ENCODE results near the gene AXL.

The AXL gene

DNA sequence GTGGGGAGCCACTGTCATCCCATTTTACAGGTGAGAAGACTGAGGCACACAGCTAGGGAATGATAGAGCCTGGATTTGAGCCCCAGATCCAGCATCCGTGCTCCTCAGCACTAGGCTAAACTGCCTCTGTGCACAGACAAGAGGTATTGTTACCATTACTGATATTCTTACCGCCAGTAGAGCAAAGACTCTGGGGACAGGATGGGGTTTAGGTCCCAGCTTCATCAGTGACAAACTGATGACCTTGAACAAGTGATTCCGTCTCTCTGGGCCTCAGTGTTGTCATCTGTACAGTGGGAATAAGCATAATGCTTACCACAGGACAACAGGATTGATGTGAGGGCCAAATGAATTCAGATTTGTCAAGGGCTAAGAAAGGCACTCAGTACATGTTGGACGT lies 16.5 kb downstream of the AXL start:
- no peak for DNase-seq (ENCODE audit: low read depth in 2 of 2)

DNA sequence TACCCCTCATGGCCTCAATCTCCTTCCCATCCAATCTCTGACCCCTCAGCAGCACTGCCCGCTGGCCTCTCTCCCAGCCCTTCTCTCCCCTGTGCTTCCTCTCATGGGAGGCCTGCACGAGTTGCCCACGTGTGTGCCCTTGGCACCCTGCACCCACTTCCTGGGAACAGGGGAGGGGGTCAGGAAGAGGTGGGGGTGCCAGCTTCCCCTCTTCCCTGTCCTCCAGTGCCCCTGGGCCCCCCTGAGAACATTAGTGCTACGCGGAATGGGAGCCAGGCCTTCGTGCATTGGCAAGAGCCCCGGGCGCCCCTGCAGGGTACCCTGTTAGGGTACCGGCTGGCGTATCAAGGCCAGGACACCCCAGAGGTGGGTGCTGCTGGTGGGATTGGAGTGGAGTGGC lies 19.2 kb downstream of the AXL start:
- no peak for DNase-seq (ENCODE audit: low read depth in 2 of 2)

DNA sequence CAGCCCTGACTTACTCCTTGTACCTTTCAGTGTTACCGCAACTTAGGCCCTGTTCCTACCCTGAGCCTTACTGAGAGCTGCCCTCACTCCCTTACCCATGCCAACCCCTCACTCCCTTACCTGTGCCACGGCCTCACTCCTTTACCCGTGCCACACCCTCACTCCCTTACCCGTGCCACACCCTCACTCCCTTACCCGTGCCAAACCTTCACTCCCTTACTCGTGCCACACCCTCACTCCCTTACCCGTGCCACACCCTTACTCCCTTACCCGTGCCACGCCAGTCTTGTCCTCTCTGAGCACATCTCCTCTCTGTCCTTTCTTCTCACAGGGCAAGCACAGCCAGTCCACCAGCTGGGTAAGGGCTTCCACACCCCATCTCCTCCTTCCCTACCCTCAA lies 20.3 kb downstream of the AXL start:
- DNase-seq (ENCODE audit: low read depth in 2 of 2) = no peak

DNA sequence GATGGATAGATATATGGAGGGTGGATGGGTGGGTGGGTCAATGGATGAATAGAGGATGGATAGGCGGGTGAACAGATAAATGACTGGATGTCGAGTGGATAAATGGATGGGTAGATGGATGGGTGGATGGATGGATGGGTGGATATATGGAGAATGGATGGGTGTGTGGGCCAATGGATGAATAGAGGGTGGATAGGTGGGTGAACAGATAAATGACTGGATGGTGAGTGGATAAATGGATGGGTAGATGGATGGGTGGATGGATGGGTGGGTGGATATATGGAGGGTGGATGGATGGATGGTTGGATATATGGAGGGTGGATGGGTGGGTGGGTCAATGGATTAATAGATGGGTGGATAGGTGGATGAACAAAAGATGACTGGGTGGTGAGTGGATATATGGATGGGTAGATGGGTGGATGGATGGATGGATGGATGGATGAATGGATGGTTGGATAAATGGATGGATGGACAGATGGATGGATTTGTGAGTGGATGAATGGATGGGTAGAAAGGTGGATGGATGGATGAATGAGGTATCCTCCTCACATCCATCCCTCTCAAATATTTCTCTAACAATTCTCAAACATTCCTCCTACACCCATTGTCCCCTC lies 21.0 kb downstream of the AXL start:
- DNase-seq (ENCODE audit: low read depth in 2 of 2) = no peak

DNA sequence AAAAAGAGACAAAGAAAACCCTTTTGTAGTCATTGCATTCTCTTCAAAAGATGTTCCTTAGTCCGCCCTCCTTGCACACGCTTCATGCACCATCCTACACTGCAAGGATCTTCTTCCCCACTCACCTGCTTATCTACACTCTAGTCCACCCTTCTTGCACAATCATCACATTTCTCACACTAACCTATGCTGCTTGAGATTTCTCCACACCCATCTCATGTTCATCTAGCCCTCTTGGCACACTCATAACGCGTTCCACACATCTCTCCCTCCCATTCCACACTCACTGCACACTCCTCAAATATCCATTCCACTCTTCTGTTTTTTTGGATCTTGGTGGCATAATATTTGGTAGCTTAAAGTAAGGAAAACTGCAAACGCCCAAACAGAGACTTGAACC lies 22.8 kb downstream of the AXL start:
- DNase-seq (ENCODE audit: low read depth in 2 of 2) = no peak

DNA sequence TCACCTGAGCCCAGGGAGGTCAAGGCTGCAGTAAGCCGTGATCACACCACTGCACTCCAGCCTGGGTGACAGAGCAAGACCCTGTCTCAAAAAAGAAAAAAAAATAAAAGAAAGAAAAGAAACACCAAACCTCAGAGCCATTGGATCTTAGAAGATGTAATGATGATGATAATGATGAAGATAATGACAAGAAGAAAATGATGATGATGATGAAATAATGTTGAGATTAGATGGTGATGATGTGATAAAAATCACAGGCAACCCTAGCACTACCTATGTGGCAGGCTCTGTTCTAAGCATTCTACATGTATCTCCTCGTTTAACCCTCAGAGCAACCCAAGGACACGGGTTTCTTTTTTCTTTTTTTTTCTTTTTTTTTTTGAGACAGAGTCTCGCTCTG lies 25.1 kb downstream of the AXL start:
- DNase-seq (ENCODE audit: low read depth in 2 of 2) = no peak

DNA sequence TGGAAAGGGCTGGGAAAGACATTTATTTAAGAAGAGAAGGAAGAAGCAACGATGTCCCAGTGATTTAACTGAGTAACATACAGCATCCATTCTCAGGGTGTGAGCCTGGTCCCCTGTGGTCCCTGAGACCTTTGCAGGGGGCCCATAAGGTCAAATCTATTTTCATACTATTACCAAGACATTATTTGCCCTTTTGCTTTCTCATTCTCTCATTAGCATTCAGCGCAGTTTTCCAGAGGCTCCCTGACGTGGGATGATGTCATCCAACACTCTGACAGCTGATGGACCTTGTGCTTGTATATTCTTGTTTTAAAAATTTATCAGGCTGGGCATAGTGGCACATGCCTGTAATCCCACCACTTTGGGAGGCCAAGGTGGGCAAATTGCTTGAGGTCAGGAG lies 26.8 kb downstream of the AXL start:
- DNase-seq (ENCODE audit: low read depth in 2 of 2) = no peak

DNA sequence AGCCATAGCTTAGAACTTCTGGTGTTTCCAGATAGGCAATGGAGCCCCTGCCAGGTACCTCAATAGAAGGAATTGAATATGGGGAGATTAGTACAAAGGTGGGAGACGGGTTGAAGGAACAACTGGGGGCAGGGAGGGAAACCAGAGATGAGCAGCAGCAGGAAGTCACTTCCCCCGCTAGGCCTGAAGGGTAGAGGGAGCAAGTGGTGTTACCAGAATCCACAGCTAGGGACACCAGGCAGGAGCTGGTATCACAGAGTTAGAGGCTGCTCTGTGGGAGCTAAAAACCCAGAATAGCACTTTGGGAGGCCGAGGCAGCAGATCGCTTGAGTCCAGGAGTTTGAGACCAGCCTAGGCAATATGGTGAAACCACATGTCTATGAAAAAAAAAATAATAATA lies 29.9 kb downstream of the AXL start:
- DNase-seq (ENCODE audit: low read depth in 2 of 2) = no peak

DNA sequence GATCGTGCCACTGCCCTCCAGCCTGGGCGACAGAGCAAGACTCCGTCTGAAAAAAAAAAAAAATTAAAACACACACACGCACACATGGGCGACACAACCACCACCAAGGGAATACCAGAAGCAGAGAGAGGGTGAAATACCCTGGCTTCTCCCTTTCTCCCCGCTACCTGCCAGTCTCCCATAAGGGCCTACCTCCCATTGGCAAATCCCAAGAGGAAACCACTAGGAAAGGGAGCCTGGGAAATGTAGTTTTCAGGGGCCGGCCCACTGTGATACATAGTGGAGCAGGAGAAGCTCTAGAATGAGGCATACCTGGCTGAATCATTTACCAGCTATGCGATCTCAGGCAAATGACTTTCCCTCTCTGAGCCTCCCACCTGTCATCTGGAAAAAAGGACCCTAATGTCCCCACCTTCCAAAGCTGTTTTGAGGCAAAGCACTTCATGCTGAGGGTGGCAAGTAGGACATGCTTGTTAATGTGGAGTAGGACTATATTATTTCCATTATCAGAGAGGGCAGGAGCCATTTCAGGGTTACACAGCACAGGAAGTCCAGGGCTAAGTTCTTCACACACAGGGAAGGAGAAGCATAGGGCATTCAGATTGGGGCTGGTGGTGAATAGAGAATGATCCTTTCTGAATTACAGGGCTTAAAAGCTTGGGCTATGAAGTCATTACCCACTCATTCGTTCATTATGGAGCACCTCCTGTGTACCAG lies 30.8 kb downstream of the AXL start:
- DNase-seq (ENCODE audit: low read depth in 2 of 2) = no peak

DNA sequence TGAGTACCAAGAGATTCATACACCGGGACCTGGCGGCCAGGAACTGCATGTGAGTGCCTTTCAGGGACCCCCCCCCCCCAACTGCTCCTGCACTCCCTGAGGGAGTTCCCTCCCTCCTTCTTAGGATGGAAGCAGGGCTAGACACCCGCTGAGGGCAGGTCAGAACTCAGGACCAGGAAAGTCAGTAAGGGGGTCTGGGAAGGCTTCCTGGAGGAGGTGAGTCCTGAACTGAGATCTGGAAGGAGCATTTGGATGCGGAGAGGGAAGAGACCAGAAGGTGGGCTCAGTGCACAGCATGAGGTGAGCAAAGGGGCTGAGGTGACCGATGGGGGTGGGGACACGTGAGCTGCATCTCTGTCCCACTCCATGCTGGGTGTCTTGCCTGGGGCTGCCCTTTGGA lies 34.6 kb downstream of the AXL start:
- no peak for DNase-seq (ENCODE audit: low read depth in 2 of 2)

DNA sequence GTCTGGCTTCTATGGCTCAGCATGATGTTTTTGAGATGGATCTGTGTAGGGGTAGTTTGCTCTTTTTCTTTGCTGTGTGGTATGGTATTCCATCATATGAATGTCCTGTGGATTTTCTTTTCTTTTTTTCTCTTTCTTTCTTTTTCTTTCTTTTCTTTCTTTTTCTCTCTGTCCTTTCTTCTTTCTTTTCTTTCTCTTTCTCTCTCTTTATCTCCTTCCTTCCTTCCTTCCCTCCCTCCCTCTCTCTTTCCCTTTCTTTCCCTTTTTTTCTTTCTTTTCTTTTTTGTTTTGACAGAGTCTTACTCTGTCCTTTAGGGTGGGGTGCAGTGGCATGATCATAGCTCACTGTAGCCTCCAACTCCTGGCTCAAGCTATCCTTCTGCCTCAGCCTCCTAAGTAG lies 36.1 kb downstream of the AXL start:
- no peak for DNase-seq (ENCODE audit: low read depth in 2 of 2)

DNA sequence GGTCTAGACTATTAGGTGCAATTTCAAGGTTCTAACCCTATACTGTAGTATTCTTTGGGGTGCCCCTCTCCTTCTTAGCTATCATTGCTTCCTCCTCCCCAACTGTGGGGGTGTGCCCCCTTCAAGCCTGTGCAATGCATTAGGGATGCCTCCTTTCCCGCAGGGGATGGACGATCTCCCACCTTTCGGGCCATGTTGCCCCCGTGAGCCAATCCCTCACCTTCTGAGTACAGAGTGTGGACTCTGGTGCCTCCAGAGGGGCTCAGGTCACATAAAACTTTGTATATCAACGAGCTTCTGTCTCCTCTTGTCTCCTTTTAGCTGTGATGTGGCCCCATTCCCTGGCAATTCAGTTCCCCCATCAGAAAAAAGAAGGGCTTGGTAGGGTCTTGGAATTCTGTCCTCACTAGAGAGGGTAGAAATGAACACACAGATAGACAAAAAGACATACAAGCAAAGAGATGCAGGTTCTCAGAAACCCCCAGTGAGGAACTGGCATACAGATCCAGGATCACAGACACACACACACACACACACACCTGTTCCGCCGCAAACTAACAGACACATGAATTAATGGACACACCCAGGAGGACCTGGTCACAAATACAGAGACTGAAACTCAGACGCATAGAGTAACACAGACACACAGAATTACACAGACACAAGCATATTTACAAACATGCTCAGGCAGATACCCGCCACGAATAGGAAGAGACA lies 42.6 kb downstream of the AXL start:
- DNase-seq (ENCODE audit: low read depth in 2 of 2) = no peak

DNA sequence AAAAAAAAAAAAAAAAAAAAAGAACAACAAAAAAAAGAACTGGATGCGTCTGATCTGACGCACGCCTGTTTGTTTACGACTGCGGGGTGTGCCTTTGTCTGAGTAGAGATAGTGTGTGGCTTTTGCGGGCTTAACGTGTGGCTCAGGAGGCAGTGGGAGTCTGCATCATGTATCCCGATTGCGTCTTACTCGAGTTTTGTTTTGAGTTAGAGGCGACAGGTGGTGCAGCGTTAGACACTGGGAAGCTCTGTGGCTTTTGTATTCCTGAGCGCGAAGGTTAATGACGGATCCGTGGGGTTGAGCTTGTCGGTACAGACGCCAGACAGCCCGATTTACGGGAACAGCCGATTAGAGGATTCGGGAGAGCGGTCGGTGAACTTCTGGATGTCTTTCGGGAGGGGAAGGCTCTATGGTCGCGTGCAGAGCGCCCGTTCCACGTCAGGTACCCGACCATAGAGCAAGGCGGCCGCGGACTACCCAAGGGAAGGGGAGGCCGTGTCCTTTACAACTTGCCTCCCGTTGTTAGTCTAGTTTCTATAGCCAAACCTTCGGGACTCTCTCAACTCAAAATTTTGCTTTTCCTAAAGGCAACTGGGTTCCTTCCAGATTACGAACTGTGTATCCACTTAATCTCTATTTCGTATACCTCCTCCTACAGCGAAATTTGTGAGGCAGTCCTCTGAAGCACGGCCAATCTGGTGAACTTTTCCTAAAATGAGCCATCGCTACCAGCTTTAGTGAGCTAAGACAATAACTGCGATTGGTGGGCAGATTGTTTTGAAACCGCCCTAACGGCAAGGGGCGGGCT lies 44.2 kb downstream of the AXL start:
- peak; percentile 61 to 76 for DNase-seq (ENCODE audit: low read depth in 2 of 2)

DNA sequence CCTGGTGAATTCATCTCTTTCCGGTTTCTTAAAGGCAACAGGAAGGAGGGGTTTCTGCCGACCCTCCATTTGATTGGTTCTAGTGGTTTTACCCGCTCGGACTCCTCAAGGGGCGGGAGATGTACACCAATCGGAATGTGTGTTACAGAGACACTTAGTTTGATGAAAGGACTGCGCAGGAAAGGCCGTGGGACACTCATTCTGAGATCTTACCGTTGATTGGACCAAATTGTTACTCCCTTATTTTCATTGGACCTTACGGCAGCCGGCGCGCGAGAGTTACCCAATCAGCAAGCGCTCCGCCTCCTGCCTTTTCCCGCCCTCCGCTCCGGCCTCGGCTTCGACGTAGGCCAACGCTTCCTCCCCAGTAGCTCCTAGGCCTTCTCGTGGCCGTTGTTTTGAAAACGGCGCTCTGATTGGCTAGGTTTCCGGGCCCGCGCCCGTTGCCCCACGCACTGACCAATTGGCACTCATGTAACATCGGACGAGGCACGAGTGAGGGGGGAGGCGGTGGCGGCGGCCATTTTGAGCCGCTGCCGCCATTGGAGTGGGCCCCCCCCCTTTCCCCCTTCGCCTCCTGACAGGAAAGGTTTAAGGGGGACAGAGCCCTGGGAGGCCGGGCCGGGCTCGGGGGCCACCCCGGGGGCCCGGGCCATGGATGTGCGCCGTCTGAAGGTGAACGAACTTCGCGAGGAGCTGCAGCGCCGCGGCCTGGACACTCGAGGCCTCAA lies 45.0 kb downstream of the AXL start, which contains the start of gene HNRNPUL1:
HNRNPUL1 (plus strand) TSS at position 523 of the 731 bp plus-strand sequence; CDS start at position 655, 132 bp downstream.
- peak; percentile 92 to 97 for DNase-seq (ENCODE audit: low read depth in 2 of 2)

DNA sequence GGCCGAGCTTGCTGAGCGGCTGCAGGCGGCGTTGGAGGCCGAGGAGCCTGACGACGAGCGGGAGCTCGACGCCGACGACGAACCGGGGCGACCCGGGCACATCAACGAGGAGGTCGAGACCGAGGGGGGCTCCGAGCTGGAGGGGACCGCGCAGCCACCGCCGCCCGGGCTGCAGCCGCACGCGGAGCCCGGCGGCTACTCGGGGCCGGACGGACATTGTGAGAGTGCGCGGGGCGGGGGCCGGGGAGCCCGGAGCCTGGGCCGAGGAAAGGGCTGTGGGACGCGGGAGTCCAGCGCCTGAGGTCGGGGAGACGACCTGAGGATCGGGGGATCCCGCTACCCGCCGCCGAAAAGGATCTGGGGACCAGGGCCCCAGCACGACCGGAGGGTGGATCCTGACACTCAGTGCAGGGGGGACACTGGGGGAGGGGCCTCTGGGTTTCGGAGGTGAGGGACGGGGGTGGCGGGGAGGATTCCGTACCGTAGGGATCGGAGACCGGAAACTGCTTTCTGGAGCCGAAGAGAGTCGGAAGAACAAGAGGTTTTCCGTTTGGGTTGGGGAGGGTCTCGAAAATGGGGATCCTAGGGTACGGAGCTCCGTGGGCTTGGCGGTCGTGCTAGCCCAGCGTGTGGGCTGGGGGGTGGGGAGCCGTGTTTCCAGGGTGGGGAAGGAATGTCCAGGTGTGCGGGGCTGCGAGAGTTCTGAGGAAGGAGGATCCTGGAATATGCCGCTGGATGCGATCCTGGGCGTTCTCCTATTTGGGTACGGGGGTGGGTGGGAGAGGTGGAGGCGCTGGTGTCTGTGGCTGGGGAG lies 45.8 kb downstream of the AXL start:
- DNase-seq (ENCODE audit: low read depth in 2 of 2) = peak; percentile 60 to 65

DNA sequence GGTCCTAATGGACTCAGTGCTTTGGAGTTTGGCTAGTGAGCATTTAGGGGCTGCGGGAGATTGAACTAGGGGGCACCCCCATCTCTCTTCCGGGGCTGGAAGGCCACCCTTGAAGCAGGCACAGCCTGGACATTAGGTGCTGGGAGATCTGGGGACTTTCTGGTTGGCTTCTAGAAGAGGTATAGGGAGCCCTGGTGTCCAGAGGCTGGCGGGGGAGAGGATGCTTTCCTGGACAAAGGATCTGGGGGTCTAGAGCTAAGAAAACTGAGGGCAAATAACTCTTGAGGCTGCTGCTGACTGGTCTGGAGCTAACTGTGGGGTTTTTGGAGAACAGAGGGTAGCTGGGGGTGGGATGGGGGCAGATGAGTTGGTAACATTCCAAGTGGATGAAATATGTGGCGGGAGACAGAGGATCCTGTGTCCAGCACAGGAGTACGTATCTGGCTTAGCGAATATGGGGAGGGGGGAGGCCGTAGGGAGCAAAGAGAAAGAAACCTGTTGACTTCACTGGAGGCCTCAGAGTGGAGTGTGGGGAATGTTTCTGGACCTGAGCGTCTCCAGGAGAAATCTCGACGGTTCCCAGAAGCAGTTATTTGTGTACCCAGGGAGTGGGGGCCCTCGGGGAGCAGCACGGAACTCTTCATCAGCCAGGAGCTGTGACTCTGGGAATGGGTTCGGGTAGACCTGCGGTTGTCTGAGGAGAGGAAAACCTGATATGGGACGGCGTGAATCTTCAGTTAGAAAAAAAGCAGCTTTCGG lies 46.6 kb downstream of the AXL start:
- DNase-seq (ENCODE audit: low read depth in 2 of 2) = no peak

DNA sequence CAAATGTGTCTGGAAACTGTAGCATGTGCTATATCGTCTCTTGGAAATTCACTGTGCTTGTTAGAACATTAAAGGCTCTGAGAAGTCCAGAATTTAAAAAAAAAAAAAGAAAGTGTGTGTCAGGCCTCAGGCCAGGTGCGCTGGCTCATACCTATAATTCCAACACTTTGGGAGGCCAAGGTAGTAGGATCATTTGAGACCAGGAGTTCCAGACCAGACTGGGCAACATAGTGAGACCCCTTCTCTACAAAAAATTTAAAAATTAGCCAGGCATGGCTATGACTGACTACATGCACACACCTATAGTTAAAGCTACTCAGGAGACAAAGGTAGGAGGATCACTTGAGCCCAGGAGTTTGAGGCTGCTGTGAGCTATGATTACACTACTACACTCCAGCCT lies 50.0 kb downstream of the AXL start:
- DNase-seq (ENCODE audit: low read depth in 2 of 2) = no peak

DNA sequence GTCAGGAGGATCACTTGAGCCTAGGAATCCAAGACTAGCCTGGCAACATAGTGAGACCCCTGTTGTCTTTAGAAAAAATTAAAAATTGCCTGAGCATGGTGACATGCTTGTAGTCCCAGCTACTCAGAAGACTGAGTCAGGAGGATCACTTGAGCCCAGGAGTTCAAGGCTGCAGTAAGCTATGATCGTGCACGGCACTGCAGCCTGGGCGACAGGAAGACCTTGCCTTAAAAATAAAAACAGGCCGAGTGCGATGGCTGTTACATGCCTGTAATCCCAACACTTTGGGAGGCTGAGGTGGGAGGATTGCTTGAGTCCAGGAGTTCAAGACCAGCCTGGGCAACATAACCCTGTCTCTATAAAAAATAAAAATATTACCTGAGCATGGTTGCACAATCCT lies 50.5 kb downstream of the AXL start:
- DNase-seq (ENCODE audit: low read depth in 2 of 2) = no peak

DNA sequence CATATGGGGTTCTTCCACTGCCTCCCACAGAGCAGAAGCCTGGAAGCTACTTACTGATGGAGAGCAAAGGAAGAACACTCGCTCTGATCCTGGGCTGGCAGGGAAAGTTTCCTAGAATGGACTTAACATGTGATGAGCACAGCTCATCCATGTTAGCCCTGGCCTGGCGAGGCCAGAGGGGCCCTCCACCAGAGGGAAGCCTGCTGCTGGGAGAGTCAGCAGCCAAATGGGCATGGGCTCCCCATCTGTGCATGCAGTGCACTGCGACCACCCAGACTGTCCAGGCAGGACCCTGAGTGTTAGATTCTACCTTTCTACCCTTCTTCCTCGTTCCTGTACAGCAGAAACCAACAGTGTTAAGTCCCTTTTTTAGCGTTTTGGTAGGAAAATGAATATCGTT lies 54.1 kb downstream of the AXL start:
- DNase-seq (ENCODE audit: low read depth in 2 of 2) = no peak

DNA sequence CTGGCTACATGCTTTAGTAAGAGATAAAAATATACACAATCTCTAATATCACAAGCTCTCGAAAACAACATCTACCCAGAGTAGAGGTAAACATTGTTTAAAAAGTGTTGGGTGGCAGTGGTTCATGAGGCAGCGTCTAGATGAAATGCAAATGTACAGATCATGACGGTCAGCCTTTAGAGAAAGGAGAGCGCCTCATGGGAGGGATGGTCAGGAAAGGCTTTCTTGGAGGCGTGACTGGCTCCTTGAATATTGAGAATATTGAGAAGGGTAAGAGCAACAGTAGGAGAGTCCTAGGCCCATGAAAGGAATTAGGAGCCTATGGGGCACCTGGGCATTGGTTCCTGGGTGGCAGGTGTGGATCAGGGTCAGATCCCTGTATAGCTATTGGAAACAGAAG lies 55.8 kb downstream of the AXL start:
- DNase-seq (ENCODE audit: low read depth in 2 of 2) = no peak
